HG02763 (cell line): ENCODE data around the gene SORCS1.

Experiments
- ATAC-seq: cut with Tn5 transposase; IDR thresholded peaks from one replicate; pipeline ENCODE4 v1.9.1; 2021; ENCODE audit warnings: mild to moderate bottlenecking, moderate library complexity; ENCODE audit not compliant: unreplicated experiment

Gene SORCS1

GRCh38 chr10:106560925-106561640 lies 603.4 kb downstream of the SORCS1 start:
- no peak for ATAC-seq

- ATAC-seq = no peak
These were observed 605.1 kb downstream of the SORCS1 start for GRCh38 chr10:106559442-106559841.

GRCh38 chr10:106557951-106558733 lies 606.4 kb downstream of the SORCS1 start:
- no peak for ATAC-seq

GRCh38 chr10:106557053-106557452 lies 607.5 kb downstream of the SORCS1 start:
- ATAC-seq = no peak

GRCh38 chr10:106555599-106555998 lies 608.9 kb downstream of the SORCS1 start:
- ATAC-seq = no peak

- ATAC-seq = no peak
These were observed 612.9 kb downstream of the SORCS1 start for GRCh38 chr10:106551501-106552062.

- no peak for ATAC-seq
These were observed 615.7 kb downstream of the SORCS1 start for GRCh38 chr10:106548832-106549231.

GRCh38 chr10:106547047-106547635 lies 617.4 kb downstream of the SORCS1 start:
- ATAC-seq = no peak

- no peak for ATAC-seq
These were observed 622.0 kb downstream of the SORCS1 start for GRCh38 chr10:106542461-106542860.

- ATAC-seq = no peak
These were observed 623.9 kb downstream of the SORCS1 start for GRCh38 chr10:106540645-106541044.

GRCh38 chr10:106537866-106538265 lies 626.6 kb downstream of the SORCS1 start:
- ATAC-seq = no peak

GRCh38 chr10:106535304-106535953 lies 629.1 kb downstream of the SORCS1 start:
- ATAC-seq = no peak

- no peak for ATAC-seq
These were observed 630.1 kb downstream of the SORCS1 start for GRCh38 chr10:106534441-106534840.

GRCh38 chr10:106528702-106529101 lies 635.8 kb downstream of the SORCS1 start:
- ATAC-seq = no peak

- ATAC-seq = no peak
These were observed 638.7 kb downstream of the SORCS1 start for GRCh38 chr10:106525835-106526234.
